Measurements from ENCODE around the gene ZNF385B. TPM values are rescaled to one million over a fixed set of nuclear protein-coding genes. Genes with fewer than 3 reads are reported as not detected.

ZNF385B gene
- total RNA-seq, 1 donor from 2014 or later = not detected

- intact Hi-C loops (cut with micrococcal nuclease) = no loop called here
Measured at GRCh38 chr2:179447421-179447820, 414.0 kb downstream of the ZNF385B start.

GRCh38 chr2:179446476-179447141 lies 414.8 kb downstream of the ZNF385B start:
- intact Hi-C loops (cut with micrococcal nuclease) = no loop called here

- intact Hi-C loops (cut with micrococcal nuclease) = loop anchor here (5.0 kb wide), 1 partner anchor 682 kb away; no protein-coding TSS in a partner anchor
Measured at GRCh38 chr2:179444056-179444455, 417.4 kb downstream of the ZNF385B start.

- intact Hi-C loops (cut with micrococcal nuclease) = loop anchor here (5.0 kb wide), 1 partner anchor 681 kb away; no protein-coding TSS in a partner anchor
Measured at GRCh38 chr2:179443180-179443579, 418.2 kb downstream of the ZNF385B start.

- intact Hi-C loops (cut with micrococcal nuclease) = loop anchor here (5.0 kb wide), 1 partner anchor 680 kb away; no protein-coding TSS in a partner anchor
Measured at GRCh38 chr2:179442206-179442605, 419.2 kb downstream of the ZNF385B start.

GRCh38 chr2:179441551-179441950 lies 419.9 kb downstream of the ZNF385B start:
- intact Hi-C loops (cut with micrococcal nuclease) = loop anchor here (5.0 kb wide), 1 partner anchor 679 kb away; no protein-coding TSS in a partner anchor

GRCh38 chr2:179440642-179441251 lies 420.7 kb downstream of the ZNF385B start:
- intact Hi-C loops (cut with micrococcal nuclease) = loop anchor here (1.0 to 5.0 kb wide), 3 partner anchors 221 to 678 kb away; no protein-coding TSS in a partner anchor

- intact Hi-C loops (cut with micrococcal nuclease) = no loop called here
Measured at GRCh38 chr2:179438654-179439053, 422.8 kb downstream of the ZNF385B start.

GRCh38 chr2:179437430-179437829 lies 424.0 kb downstream of the ZNF385B start:
- intact Hi-C loops (cut with micrococcal nuclease) = no loop called here

GRCh38 chr2:179435566-179435965 lies 425.8 kb downstream of the ZNF385B start:
- intact Hi-C loops (cut with micrococcal nuclease) = no loop called here

- intact Hi-C loops (cut with micrococcal nuclease) = no loop called here
Measured at GRCh38 chr2:179435000-179435399, 426.4 kb downstream of the ZNF385B start.

- intact Hi-C loops (cut with micrococcal nuclease) = no loop called here
Measured at GRCh38 chr2:179434357-179434756, 427.1 kb downstream of the ZNF385B start.

GRCh38 chr2:179432751-179433150 lies 428.7 kb downstream of the ZNF385B start:
- intact Hi-C loops (cut with micrococcal nuclease) = no loop called here

GRCh38 chr2:179429597-179429996 lies 431.8 kb downstream of the ZNF385B start:
- intact Hi-C loops (cut with micrococcal nuclease) = no loop called here

- intact Hi-C loops (cut with micrococcal nuclease) = no loop called here
Measured at GRCh38 chr2:179429060-179429471, 432.3 kb downstream of the ZNF385B start.

- intact Hi-C loops (cut with micrococcal nuclease) = no loop called here
Measured at GRCh38 chr2:179428649-179429048, 432.8 kb downstream of the ZNF385B start.

GRCh38 chr2:179427065-179427464 lies 434.3 kb downstream of the ZNF385B start:
- intact Hi-C loops (cut with micrococcal nuclease) = no loop called here

- intact Hi-C loops (cut with micrococcal nuclease) = no loop called here
Measured at GRCh38 chr2:179424571-179424970, 436.8 kb downstream of the ZNF385B start.

- intact Hi-C loops (cut with micrococcal nuclease) = loop anchor here (1.0 kb wide), 1 partner anchor 329 kb away; no protein-coding TSS in a partner anchor
Measured at GRCh38 chr2:179422037-179422643, 439.3 kb downstream of the ZNF385B start.

- intact Hi-C loops (cut with micrococcal nuclease) = loop anchor here (10.0 kb wide), 1 partner anchor 203 kb away; no protein-coding TSS in a partner anchor
Measured at GRCh38 chr2:179417436-179417949, 443.9 kb downstream of the ZNF385B start.

- intact Hi-C loops (cut with micrococcal nuclease) = loop anchor here (10.0 kb wide), 1 partner anchor 197 kb away; no protein-coding TSS in a partner anchor
Measured at GRCh38 chr2:179412112-179412511, 449.3 kb downstream of the ZNF385B start.
